Mesothelial cell of epicardium (in vitro differentiated cells): Measurements from ENCODE around the gene ADORA2B. TPM values are rescaled to one million over a fixed set of nuclear protein-coding genes. Genes with fewer than 3 reads are reported as not detected.
"Not testable (repeated sequence)": the region's sequence is repeated elsewhere in the genome, so short reads cannot be mapped to it uniquely, and the experiment has no call there.

Experiments
- DNase-seq, 2 experiments: peaks; one replicate each; pipeline ENCODE4 v3.0.0; 2021; ENCODE audit warnings: low spot score in 2 of 2; ENCODE audit not compliant: unreplicated experiment in 2 of 2
- H3K27ac Mint-ChIP-seq: 2 replicates; pipeline ENCODE4 v1.8.0; 2021; ENCODE audit warnings: mixed read lengths
- H3K27me3 Mint-ChIP-seq: 2 replicates; pipeline ENCODE4 v1.8.0; 2021; ENCODE audit warnings: low read depth, mixed read lengths
- H3K36me3 Mint-ChIP-seq: 2 replicates; pipeline ENCODE4 v1.8.0; 2021; ENCODE audit warnings: mixed read lengths
- H3K4me1 Mint-ChIP-seq: 2 replicates; pipeline ENCODE4 v1.8.0; 2021; ENCODE audit warnings: mixed read lengths
- H3K4me3 Mint-ChIP-seq: 2 replicates; pipeline ENCODE4 v1.8.0; 2021; ENCODE audit warnings: mild to moderate bottlenecking, moderate library complexity, mixed read lengths
- H3K9me3 Mint-ChIP-seq: 2 replicates; pipeline ENCODE4 v1.8.0; 2021; ENCODE audit warnings: mixed read lengths
- CTCF ChIP-seq: fragments of 200-600 bp; sonication (generic); IDR thresholded peaks from one replicate; pipeline ENCODE4 v1.5.0; 2021; ENCODE audit warnings: antibody characterized with exemption; ENCODE audit not compliant: unreplicated experiment
- total RNA-seq: library from RNA; stranded (reverse); gene quantifications from 3 replicates; pipeline ENCODE4 v1.2.1, GENCODE V29; 2021

Gene ADORA2B
- total RNA-seq, 1 donor from 2014 or later, result 4.6 TPM

GRCh38 chr17:15907290-15907689, 37.6 kb upstream of the ADORA2B start:
- DNase-seq, result no peak
- H3K27ac Mint-ChIP-seq, result no peak overlapping the region
- H3K4me1 Mint-ChIP-seq, result no peaks in the 10 kb centered on the region
- no peak for TF ChIP-seq CTCF
- H3K9me3 Mint-ChIP-seq, result no peaks in the 10 kb centered on the region
- H3K4me3 Mint-ChIP-seq, result no peak overlapping the region
- no peaks in the 10 kb centered on the region for H3K27me3 Mint-ChIP-seq
- H3K36me3 Mint-ChIP-seq, result no peaks in the 10 kb centered on the region

- H3K27me3 Mint-ChIP-seq, result no peaks in the 10 kb centered on the region
- no peak for TF ChIP-seq CTCF
- no peak for DNase-seq
- H3K4me1 Mint-ChIP-seq, result no peaks in the 10 kb centered on the region
- no peak overlapping the region for H3K27ac Mint-ChIP-seq
- H3K4me3 Mint-ChIP-seq, result no peak overlapping the region
- H3K9me3 Mint-ChIP-seq, result no peaks in the 10 kb centered on the region
- no peaks in the 10 kb centered on the region for H3K36me3 Mint-ChIP-seq
Observed at GRCh38 chr17:15908378-15908777, 36.6 kb upstream of the ADORA2B start.

GRCh38 chr17:15909481-15909991, 35.4 kb upstream of the ADORA2B start:
- no peak overlapping the region for H3K27ac Mint-ChIP-seq
- H3K9me3 Mint-ChIP-seq, result no peaks in the 10 kb centered on the region
- H3K4me1 Mint-ChIP-seq, result no peaks in the 10 kb centered on the region
- H3K4me3 Mint-ChIP-seq, result no peak overlapping the region
- DNase-seq, result no peak
- H3K27me3 Mint-ChIP-seq, result no peaks in the 10 kb centered on the region
- H3K36me3 Mint-ChIP-seq, result no peaks in the 10 kb centered on the region
- TF ChIP-seq CTCF, result no peak

GRCh38 chr17:15910791-15911190, 34.1 kb upstream of the ADORA2B start:
- TF ChIP-seq CTCF, result no peak
- Mint-ChIP-seq H3K9me3 (peaks cover 7% of the 10 kb centered on the region), H3K4me1 (no peaks in the 10 kb centered on the region), H3K27me3 (no peaks in the 10 kb centered on the region), H3K4me3 (no peak overlapping the region), H3K27ac (no peak overlapping the region), H3K36me3 (no peaks in the 10 kb centered on the region)
- DNase-seq, result no peak

- not testable (repeated sequence) for H3K4me3 Mint-ChIP-seq, H3K4me1 Mint-ChIP-seq, H3K27me3 Mint-ChIP-seq, H3K27ac Mint-ChIP-seq, H3K36me3 Mint-ChIP-seq, H3K9me3 Mint-ChIP-seq, DNase-seq
Observed at GRCh38 chr17:15911701-15912100, 33.2 kb upstream of the ADORA2B start.

- no peak for TF ChIP-seq CTCF
- Mint-ChIP-seq H3K36me3 (no peaks in the 10 kb centered on the region), H3K4me3 (no peak overlapping the region), H3K4me1 (no peaks in the 10 kb centered on the region), H3K27me3 (no peaks in the 10 kb centered on the region), H3K27ac (no peak overlapping the region), H3K9me3 (peaks cover 7% of the 10 kb centered on the region)
- no peak for DNase-seq
Observed at GRCh38 chr17:15912416-15912955, 32.4 kb upstream of the ADORA2B start.
